B cell (primary cell): ENCODE data around the gene MMAB.

Experiments used
- EZH2 ChIP-seq: IDR thresholded peaks from 2 replicates; pipeline ENCODE4 v1.6.1; 2012; ENCODE audit warnings: borderline replicate concordance, low read depth, mild to moderate bottlenecking, moderate library complexity, low read length; ENCODE audit not compliant: insufficient read depth, poor library complexity, severe bottlenecking
- TF ChIP-seq, protein P1 (sequence below): fragments of 200-600 bp; IDR thresholded peaks from one replicate; pipeline ENCODE4 v1.8.0; 2022; ENCODE audit warnings: antibody characterized with exemption, mild to moderate bottlenecking

GRCh38 chr12:109572506-109572845 lies 828 bp downstream of the MMAB start:
- TF ChIP-seq, protein P1, sequence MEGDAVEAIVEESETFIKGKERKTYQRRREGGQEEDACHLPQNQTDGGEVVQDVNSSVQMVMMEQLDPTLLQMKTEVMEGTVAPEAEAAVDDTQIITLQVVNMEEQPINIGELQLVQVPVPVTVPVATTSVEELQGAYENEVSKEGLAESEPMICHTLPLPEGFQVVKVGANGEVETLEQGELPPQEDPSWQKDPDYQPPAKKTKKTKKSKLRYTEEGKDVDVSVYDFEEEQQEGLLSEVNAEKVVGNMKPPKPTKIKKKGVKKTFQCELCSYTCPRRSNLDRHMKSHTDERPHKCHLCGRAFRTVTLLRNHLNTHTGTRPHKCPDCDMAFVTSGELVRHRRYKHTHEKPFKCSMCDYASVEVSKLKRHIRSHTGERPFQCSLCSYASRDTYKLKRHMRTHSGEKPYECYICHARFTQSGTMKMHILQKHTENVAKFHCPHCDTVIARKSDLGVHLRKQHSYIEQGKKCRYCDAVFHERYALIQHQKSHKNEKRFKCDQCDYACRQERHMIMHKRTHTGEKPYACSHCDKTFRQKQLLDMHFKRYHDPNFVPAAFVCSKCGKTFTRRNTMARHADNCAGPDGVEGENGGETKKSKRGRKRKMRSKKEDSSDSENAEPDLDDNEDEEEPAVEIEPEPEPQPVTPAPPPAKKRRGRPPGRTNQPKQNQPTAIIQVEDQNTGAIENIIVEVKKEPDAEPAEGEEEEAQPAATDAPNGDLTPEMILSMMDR = no peak
- TF ChIP-seq EZH2 = no peak
